ENCODE data around the gene OBI1. TPM values are rescaled to one million over a fixed set of nuclear protein-coding genes. Genes with fewer than 3 reads are reported as not detected.
A peak's percentile ranks its signal among the peaks of the same experiment; 100 is the strongest.

The OBI1 gene
- total and polyA plus RNA-seq, 2 donors (not counting 1 experiment from before 2014, with no cell fraction given) = 3.1 to 15.4 TPM

GRCh38 chr13:78595495-78596398 lies 63.2 kb downstream of the OBI1 start:
- Mint-ChIP-seq H3K9me3 (ENCODE audit: insufficient read depth) (peaks cover 2% of the 10 kb centered on the region), H3K27me3 (peaks cover 80% of the 10 kb centered on the region), H3K27ac (peak overlapping the region; percentile 20), H3K4me1 (peaks cover 7% of the 10 kb centered on the region), H3K4me3 (no peak overlapping the region)
- POLR2A ChIA-PET = no interaction called here
- CTCF ChIA-PET = no interaction called here
- no peaks in the 10 kb centered on the region for H3K79me2 ChIP-seq (ENCODE audit: control insufficient read depth, insufficient read depth, low read length)
- peak overlapping the region; percentile 8 for H3K9ac ChIP-seq (ENCODE audit: low read length)
- ATAC-seq (ENCODE audit: low read depth) (no peak), DNase-seq (peak; percentile 50)
- no peak overlapping the region for H3K4me3 ChIP-seq (ENCODE audit: control extremely low read depth in 1 of 5, extremely low read depth in 1 of 5, insufficient read depth in 1 of 5, low read depth in 2 of 5, low read length in 4 of 5)
- H3K4me1 ChIP-seq (ENCODE audit: control insufficient read depth in 2 of 2, insufficient read depth in 2 of 2, low read length in 2 of 2) = peaks cover 20 to 51% of the 10 kb centered on the region in 2 donors
- no peak overlapping the region for H3K27ac ChIP-seq (ENCODE audit: low read length in 2 of 2)
- peaks cover 6 to 93% (median 77%) of the 10 kb centered on the region in 4 experiments for H3K27me3 ChIP-seq (replicated peaks in 1 of 4; ENCODE audit: control extremely low read depth in 1 of 4, control insufficient read depth in 3 of 4, insufficient read depth in 4 of 4, low read length in 3 of 4)
- WGBS (ENCODE audit: insufficient coverage) = 7% methylated on average over 56 of the region's 65 CpGs
- no peak overlapping the region for H2AFZ ChIP-seq (ENCODE audit: insufficient read depth, low read depth, low read length, poor library complexity, severe bottlenecking)
- no peaks in the 10 kb centered on the region for H4K20me1 ChIP-seq (ENCODE audit: control insufficient read depth, insufficient read depth, low read length, poor library complexity, severe bottlenecking)
- TF ChIP-seq CTCF (IDR thresholded peaks at IDR 0.05) (no peak), EZH2 (IDR thresholded peaks at IDR 0.05; ENCODE audit: borderline replicate concordance, insufficient read depth, low read depth, low read length, poor library complexity, severe bottlenecking) (no peak)
- peaks cover 13 to 39% (median 15%) of the 10 kb centered on the region in 3 donors for H3K9me3 ChIP-seq (ENCODE audit: control extremely low read depth in 1 of 3, control insufficient read depth in 2 of 3, insufficient read depth in 1 of 3, low read length in 2 of 3)
- no peaks in the 10 kb centered on the region for H3K36me3 ChIP-seq (replicated peaks in 1 of 2; ENCODE audit: control extremely low read depth in 1 of 2, control insufficient read depth in 1 of 2, extremely low read depth in 1 of 2, insufficient read depth in 2 of 2, low read length in 1 of 2)
- H3K4me2 ChIP-seq (replicated peaks; ENCODE audit: low read depth, low read length, poor library complexity, severe bottlenecking) = peak overlapping the region; percentile 41
- intact Hi-C loops (cut with micrococcal nuclease) = loop anchor here (1.0 kb wide), 1 partner anchor 14 kb away; no protein-coding TSS in a partner anchor

- Histone ChIP-seq H2AFZ (ENCODE audit: insufficient read depth, low read depth, low read length, poor library complexity, severe bottlenecking) (no peak overlapping the region), H3K27me3 (replicated peaks in 1 of 4; ENCODE audit: control extremely low read depth in 1 of 4, control insufficient read depth in 3 of 4, insufficient read depth in 4 of 4, low read length in 3 of 4) (peaks cover 4 to 91% (median 72%) of the 10 kb centered on the region in 4 experiments), H3K9ac (ENCODE audit: low read length) (no peak overlapping the region), H3K4me1 (ENCODE audit: control insufficient read depth in 2 of 2, insufficient read depth in 2 of 2, low read length in 2 of 2) (peaks cover 17 to 41% of the 10 kb centered on the region in 2 donors), H3K9me3 (ENCODE audit: control extremely low read depth in 1 of 3, control insufficient read depth in 2 of 3, insufficient read depth in 1 of 3, low read length in 2 of 3) (peaks cover 10 to 36% (median 13%) of the 10 kb centered on the region in 3 donors), H3K36me3 (replicated peaks in 1 of 2; ENCODE audit: control extremely low read depth in 1 of 2, control insufficient read depth in 1 of 2, extremely low read depth in 1 of 2, insufficient read depth in 2 of 2, low read length in 1 of 2) (no peaks in the 10 kb centered on the region), H3K27ac (ENCODE audit: low read length in 2 of 2) (no peak overlapping the region), H3K4me2 (replicated peaks; ENCODE audit: low read depth, low read length, poor library complexity, severe bottlenecking) (no peak overlapping the region), H3K79me2 (ENCODE audit: control insufficient read depth, insufficient read depth, low read length) (no peaks in the 10 kb centered on the region), H3K4me3 (ENCODE audit: control extremely low read depth in 1 of 5, extremely low read depth in 1 of 5, insufficient read depth in 1 of 5, low read depth in 2 of 5, low read length in 4 of 5) (no peak overlapping the region), H4K20me1 (ENCODE audit: control insufficient read depth, insufficient read depth, low read length, poor library complexity, severe bottlenecking) (no peaks in the 10 kb centered on the region)
- intact Hi-C loops (cut with micrococcal nuclease) = no loop called here
- no peak overlapping the region for H3K4me3 Mint-ChIP-seq
- H3K27me3 Mint-ChIP-seq = peaks cover 79% of the 10 kb centered on the region
- no peaks in the 10 kb centered on the region for H3K4me1 Mint-ChIP-seq
- H3K27ac Mint-ChIP-seq = no peak overlapping the region
- H3K9me3 Mint-ChIP-seq (ENCODE audit: insufficient read depth) = peaks cover 2% of the 10 kb centered on the region
- ATAC-seq (ENCODE audit: low read depth) = no peak
- TF ChIP-seq CTCF (IDR thresholded peaks at IDR 0.05) (no peak), EZH2 (IDR thresholded peaks at IDR 0.05; ENCODE audit: borderline replicate concordance, insufficient read depth, low read depth, low read length, poor library complexity, severe bottlenecking) (no peak)
- ChIA-PET CTCF (no interaction called here), POLR2A (interaction anchor here (1.2 kb wide), 1 partner anchor 12 kb away, joined by 3 read pairs; no protein-coding TSS in a partner anchor)
- WGBS (ENCODE audit: insufficient coverage) = 14% methylated on average over 6 of the region's 8 CpGs
- DNase-seq = no peak
Measured at GRCh38 chr13:78594456-78594975, 64.4 kb downstream of the OBI1 start.

All from B cell (primary cell).